ENCODE data around the gene AHCYL2.
"Not testable (repeated sequence)": the region's sequence is repeated elsewhere in the genome, so short reads cannot be mapped to it uniquely, and the experiment has no call there.

AHCYL2 gene

DNA sequence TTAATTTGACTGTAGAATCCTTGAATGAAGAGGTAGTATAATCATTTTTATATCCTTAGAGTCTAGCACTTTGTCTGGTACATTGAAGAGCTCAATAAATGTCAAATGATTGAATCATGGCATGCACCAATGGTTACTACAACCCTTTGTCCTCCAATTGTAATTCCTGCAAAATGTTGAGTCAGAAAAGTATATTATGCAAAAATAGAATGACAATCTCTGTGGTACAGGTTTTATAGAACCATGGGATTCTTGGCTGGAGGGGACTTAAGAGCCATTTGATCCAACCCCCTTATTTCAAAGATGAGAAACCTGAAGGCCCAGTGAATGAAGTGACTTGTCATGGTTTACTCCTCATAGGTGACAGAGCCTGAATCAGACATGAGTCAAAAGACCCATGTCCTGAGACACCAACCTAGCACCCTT lies 246.6 kb downstream of the AHCYL2 start:
- TF ChIP-seq, protein P1, sequence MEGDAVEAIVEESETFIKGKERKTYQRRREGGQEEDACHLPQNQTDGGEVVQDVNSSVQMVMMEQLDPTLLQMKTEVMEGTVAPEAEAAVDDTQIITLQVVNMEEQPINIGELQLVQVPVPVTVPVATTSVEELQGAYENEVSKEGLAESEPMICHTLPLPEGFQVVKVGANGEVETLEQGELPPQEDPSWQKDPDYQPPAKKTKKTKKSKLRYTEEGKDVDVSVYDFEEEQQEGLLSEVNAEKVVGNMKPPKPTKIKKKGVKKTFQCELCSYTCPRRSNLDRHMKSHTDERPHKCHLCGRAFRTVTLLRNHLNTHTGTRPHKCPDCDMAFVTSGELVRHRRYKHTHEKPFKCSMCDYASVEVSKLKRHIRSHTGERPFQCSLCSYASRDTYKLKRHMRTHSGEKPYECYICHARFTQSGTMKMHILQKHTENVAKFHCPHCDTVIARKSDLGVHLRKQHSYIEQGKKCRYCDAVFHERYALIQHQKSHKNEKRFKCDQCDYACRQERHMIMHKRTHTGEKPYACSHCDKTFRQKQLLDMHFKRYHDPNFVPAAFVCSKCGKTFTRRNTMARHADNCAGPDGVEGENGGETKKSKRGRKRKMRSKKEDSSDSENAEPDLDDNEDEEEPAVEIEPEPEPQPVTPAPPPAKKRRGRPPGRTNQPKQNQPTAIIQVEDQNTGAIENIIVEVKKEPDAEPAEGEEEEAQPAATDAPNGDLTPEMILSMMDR (IDR thresholded peaks at IDR 0.05; ENCODE audit: extremely low read depth, missing control alignments) = no peak
- DNase-seq (ENCODE audit: low spot score) = no peak

DNA sequence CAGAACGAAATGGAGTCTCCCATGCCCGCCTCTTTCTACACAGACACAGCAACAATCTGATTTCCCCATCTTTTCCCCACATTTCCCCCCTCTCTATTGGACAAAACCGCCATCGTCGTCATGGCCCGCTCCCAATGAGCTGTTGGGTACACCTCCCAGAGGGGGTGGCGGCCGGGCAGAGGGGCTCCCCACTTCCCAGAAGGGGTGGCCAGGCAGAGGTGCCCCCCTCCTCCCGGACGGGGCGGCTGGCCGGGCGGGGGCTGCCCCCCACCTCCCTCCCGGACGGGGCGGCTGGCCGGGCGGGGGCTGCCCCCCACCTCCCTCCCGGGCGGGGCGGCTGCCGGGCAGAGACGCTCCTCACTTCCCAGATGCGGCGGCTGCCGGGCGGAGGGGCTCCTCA lies 251.1 kb downstream of the AHCYL2 start:
- not testable (repeated sequence) for DNase-seq (ENCODE audit: low spot score)

DNA sequence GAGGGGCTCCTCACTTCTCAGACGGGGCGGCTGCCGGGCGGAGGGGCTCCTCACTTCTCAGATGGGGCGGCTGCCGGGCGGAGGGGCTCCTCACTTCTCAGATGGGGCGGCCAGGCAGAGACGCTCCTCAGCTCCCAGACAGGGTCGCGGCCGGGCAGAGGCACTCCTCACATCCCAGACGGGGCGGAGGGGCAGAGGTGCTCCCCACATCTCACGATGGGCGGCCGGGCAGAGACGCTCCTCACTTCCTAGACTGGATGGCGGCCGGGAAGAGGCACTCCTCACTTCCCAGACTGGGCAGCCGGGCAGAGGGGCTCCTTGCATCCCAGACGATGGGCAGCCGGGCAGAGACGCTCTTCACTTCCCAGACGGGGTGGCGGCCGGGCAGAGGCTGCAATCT lies 251.6 kb downstream of the AHCYL2 start:
- DNase-seq (ENCODE audit: low spot score) = not testable (repeated sequence)

Data from GM20000 (cell line).